Occipital lobe (tissue), 2 donors: ENCODE results near the gene FFAR1. TPM values are rescaled to one million over a fixed set of nuclear protein-coding genes. Genes with fewer than 3 reads are reported as not detected.

Experiments
- DNase-seq: peaks from one replicate; lab custom pipeline; 2025; lab: John Stamatoyannopoulos, UW
- total RNA-seq: library from RNA; depleted of rRNA; stranded (reverse); fragments of >200 nt; gene quantifications from one replicate; pipeline ENCODE4 v1.2.3, GENCODE V29; 2014

FFAR1 gene
- total RNA-seq, 1 donor from 2014 or later = not detected

- DNase-seq = no peak
Observed at GRCh38 chr19:35388277-35389054, 40.8 kb downstream of the FFAR1 start.

GRCh38 chr19:35389192-35389861 is 41.6 kb downstream of the FFAR1 start:
- no peak for DNase-seq

- no peak for DNase-seq
Observed at GRCh38 chr19:35392742-35393715, 45.3 kb downstream of the FFAR1 start.

GRCh38 chr19:35395382-35396199 is 47.9 kb downstream of the FFAR1 start:
- DNase-seq = no peak

DNA sequence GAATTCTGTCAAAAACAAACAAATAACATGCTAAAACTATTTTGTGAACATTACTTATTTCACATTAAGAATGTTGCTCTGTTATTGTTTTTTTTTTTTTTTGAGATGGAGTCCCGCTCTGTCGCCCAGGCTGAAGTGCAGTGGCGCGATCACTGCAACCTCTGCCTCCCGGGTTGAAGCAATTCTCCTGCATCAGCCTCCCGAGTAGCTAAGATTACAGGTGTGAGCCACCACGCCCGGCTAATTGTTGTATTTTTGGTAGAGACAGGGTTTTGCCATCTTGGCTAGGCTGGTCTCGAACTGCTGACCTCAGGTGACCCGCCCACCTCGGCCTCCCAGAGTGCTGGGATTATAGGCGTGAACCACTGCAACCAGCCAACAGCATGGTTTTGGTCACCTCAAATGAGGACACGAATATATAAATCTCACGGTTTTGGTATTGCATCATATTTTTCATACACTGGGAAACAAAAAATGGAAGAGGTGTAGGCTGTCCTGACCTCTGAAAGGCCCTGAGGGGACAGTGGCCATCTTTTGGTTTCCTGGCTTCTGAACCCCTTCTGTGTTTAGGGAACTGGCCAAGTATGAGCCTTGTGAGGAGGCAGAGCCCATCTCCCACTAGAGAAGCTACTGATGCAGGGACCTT is 48.7 kb downstream of the FFAR1 start:
- DNase-seq = no peak

DNA sequence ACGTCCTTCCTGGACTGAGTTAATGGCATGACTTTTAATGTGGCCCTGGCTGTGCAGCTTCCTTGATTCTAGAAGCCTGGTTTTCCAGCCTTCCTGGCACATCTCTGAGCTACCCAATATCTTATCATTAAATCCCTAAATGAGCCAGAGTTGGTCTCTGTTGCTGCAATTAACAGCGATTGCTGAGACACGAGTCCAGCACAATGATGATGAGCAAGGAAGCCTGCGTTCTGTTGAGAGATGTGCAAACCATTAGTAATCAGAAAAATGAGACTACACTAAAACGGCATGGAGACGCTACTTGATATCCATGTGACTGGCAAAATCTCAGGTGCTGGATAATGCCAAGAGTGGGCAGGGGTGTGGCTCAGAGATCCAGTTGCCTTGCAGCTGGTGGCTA is 49.4 kb downstream of the FFAR1 start:
- no peak for DNase-seq

Other genes starting within 250 kb of the FFAR1 start
- not detected for gene FXYD3, start 232.1 kb upstream of the FFAR1 start, total RNA-seq
- gene LGI4, start 212.8 kb upstream of the FFAR1 start, total RNA-seq = 14.2 TPM
- gene FXYD1, start 209.1 kb upstream of the FFAR1 start, total RNA-seq = not detected
- gene FXYD7, start 204.6 kb upstream of the FFAR1 start, total RNA-seq = 24.0 TPM
- not detected for gene FXYD5, start 193.2 kb upstream of the FFAR1 start, total RNA-seq
- gene FAM187B, start 119.2 kb upstream of the FFAR1 start, total RNA-seq = not detected
- 3.1 TPM for gene LSR, start 98.9 kb upstream of the FFAR1 start, total RNA-seq
- 36.0 TPM for gene USF2, start 78.9 kb upstream of the FFAR1 start, total RNA-seq
- not detected for gene HAMP, start 65.4 kb upstream of the FFAR1 start, total RNA-seq
- gene MAG, start 55.7 kb upstream of the FFAR1 start, total RNA-seq = 0.47 TPM
- not detected for gene CD22, start 18.7 kb upstream of the FFAR1 start, total RNA-seq
- not detected for gene FFAR3, start 10.6 kb downstream of the FFAR1 start, total RNA-seq
- not detected for gene GPR42, start 23.2 kb downstream of the FFAR1 start, total RNA-seq
- 0.16 TPM for gene FFAR2, start 100.4 kb downstream of the FFAR1 start, total RNA-seq
- gene KRTDAP, start 142.6 kb downstream of the FFAR1 start, total RNA-seq = not detected
- gene DMKN, start 165.7 kb downstream of the FFAR1 start, total RNA-seq = 0.94 TPM
- gene SBSN, start 180.4 kb downstream of the FFAR1 start, total RNA-seq = not detected
- not detected for gene GAPDHS, start 185.6 kb downstream of the FFAR1 start, total RNA-seq
- 37.4 TPM for gene TMEM147, start 197.7 kb downstream of the FFAR1 start, total RNA-seq
- not detected for gene ATP4A, start 215.8 kb downstream of the FFAR1 start, total RNA-seq
- not detected for gene PMIS2, start 238.3 kb downstream of the FFAR1 start, total RNA-seq